SK-MEL-5 (cell line): ENCODE data around the gene ABCC6. TPM values are rescaled to one million over a fixed set of nuclear protein-coding genes. Genes with fewer than 3 reads are reported as not detected.
"Not testable (repeated sequence)": the region's sequence is repeated elsewhere in the genome, so short reads cannot be mapped to it uniquely, and the experiment has no call there.

Experiments used
- DNase-seq: peaks from one replicate; pipeline ENCODE4 v3.0.0-alpha.2; 2016; ENCODE audit warnings: low read depth, low spot score
- in situ Hi-C: cut with HindIII; loops from 2 replicates; pipeline ENCODE4 v1.10.0; 2016; ENCODE audit warnings: low sequenced_read_pairs, high pct_unique_total_duplicates, low pct_unique_long_range_greater_than_20kb
- total RNA-seq: library from RNA; depleted of rRNA; stranded (reverse); fragments of >200 nt; shearing (Covaris generic); gene quantifications from 2 replicates; pipeline ENCODE4 v1.2.3, GENCODE V29; 2014

The ABCC6 gene
- total RNA-seq, 1 experiment from 2014 or later, result not detected

DNA sequence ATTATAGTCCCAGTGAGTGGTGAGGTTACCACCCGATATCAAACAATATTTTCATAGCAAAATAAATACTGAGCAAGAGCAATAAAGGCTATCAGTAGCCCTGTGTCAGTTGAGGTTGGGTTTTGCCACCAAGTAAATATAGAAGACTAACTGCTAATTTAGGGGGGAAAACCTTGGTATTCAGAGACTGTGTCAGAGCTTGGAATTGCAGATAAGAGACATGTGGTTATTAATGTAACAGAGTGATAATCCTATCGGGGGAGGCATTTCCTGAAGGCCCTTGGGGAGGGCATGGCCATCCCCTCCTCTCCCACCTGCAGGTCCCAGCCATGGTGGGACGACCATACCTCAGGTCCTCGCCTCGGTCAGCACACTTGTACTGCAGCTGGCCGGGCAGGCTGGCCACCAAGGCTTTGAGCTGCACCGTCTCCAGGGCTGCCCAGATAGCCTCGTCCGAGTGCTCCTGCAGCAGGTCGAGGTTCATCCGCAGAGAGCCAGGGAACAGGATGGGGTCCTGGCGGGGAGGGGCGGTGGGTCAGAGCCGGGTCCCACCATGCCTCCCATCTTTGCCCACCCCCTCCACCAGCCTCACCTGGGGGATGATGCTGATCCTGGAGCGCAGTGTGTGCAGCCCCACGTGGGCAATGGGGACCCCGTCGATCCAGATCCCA lies 68.9 kb downstream of the ABCC6 start:
- DNase-seq, result no peak
- in situ Hi-C loops, result no loop called here

GRCh38 chr16:16153000-16153399 lies 70.3 kb downstream of the ABCC6 start:
- in situ Hi-C loops, result not testable (repeated sequence)

DNA sequence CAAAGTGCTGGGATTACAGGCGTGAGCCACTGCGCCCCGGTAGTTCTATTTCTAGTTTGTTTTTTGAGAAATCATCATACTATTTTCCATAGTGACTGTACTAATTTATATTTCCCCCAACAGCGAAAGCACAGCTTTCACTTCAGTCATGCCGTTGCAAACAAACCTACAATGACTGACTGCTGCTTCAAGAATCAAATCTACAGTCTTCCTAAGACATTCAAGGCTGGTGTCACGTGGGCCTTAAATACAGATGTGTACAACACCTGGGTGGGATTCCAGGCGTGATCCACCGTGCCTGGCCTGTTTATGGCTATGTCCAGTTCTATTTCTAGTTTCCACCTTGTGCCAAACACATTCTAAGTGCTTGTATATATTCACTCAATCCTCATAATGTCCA lies 72.0 kb downstream of the ABCC6 start:
- no peak for DNase-seq

More at GRCh38 chr16:16153000-16153399, 70.3 kb downstream of the ABCC6 start:
- not testable (repeated sequence) for DNase-seq

GRCh38 chr16:16150878-16151152 lies 72.5 kb downstream of the ABCC6 start:
- no peak for DNase-seq
- in situ Hi-C loops, result no loop called here

More for the DNA sequence above, 72.0 kb downstream of the ABCC6 start:
- in situ Hi-C loops, result no loop called here

DNA sequence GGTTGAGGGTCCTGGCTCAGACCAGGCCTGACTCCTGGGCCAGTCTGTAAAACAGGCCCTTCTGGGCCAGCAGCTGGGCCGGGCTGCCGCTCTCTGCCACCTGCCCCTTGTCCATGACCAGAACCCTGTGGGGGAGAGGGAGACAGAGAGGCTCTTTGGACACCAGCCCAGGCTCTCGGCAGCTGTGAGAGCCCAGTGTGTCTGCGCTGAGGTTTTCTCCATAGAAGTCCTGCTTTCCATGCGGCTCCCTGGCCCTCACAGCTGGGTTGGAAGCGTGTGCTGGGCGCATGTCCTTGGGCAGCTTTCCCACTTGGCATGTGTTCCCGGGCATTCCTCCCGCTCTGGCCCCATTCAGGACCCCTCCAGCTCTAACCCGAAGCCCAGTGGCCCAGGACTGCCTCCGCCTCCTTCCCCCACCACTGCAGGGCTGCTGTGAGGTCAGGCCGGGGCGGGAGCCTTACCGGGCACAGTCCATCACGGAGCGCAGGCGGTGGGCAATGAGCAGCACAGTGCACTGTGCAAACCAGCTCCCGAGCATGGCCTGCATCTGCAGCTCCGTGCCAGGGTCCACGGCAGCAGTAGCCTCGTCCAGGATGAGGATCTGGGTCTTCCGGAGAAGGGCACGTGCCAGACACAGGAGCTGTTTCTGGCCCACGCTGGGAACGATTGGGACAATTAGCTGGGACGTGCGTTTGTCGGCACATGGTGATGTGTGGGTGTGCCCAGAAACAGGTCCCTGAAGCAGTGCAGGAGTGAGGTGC lies 73.0 kb downstream of the ABCC6 start:
- DNase-seq, result no peak
- in situ Hi-C loops, result no loop called here

DNA sequence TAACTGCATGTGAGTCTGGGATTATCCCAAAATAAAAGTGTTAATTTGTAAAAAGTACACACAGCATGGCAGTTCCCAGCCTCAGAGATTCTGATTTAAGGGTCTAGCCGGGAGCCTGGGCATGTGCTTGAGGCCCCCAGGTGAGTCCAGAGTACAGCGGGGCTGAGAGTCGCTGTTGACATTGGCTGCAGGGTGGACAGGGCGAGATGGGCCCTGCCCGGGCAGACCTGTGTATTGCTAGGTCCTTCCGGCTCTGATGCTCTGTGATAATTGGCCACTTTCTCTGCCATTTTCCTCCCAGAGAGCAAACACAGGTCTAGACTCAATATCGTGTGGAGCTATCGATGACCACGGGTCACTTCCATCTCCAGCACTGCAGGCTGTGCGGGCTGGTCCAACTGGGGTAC lies 73.6 kb downstream of the ABCC6 start:
- DNase-seq, result no peak
- in situ Hi-C loops, result no loop called here

DNA sequence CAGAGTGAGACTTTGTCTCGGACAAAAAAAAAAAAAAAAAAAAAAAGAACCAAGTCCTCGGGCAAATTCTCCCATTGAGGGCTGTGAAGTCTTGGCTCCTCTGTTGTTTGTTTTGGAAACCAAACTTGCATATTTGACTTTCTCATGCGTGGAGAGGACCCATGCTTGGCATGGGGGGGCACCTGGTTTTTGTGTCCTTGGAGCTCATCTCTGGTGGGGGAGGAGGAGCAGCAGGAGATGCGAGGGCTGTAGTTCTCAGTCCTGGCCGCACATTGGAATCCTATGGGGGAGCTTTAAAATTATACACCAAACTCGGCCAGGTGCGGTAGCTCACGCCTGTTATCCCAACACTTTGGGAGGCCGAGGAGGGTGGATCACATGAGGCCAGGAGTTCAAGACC lies 74.5 kb downstream of the ABCC6 start:
- no peak for DNase-seq
- in situ Hi-C loops, result no loop called here

DNA sequence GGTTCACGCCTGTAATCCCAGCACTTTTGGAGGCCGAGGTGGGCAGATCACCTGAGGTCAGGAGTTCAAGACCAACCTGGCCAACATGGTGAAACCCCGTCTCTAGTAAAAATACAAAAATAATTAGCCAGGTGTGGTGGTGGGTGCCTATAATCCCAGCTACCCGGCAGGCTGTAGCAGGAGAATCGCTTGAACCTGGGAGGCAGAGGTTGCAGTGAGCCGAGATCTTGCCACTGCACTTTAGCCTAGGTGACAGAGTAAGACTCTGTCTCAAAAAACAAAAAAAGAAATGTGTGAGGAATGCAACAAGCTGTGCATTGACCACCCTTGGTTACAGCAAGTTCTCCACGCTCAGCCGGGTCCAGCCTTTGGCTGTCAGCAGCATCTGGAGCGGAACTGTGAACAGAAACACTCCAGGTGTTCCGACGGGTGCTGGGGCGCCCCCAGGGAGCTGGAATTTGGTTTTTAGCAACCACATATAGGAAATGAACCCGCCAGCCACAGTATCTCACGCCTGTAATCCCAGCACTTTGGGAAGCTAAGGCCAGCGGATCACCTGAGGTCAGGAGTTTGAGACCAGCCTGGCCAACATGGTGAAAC lies 75.2 kb downstream of the ABCC6 start:
- DNase-seq, in situ Hi-C loops: not testable (repeated sequence)

DNA sequence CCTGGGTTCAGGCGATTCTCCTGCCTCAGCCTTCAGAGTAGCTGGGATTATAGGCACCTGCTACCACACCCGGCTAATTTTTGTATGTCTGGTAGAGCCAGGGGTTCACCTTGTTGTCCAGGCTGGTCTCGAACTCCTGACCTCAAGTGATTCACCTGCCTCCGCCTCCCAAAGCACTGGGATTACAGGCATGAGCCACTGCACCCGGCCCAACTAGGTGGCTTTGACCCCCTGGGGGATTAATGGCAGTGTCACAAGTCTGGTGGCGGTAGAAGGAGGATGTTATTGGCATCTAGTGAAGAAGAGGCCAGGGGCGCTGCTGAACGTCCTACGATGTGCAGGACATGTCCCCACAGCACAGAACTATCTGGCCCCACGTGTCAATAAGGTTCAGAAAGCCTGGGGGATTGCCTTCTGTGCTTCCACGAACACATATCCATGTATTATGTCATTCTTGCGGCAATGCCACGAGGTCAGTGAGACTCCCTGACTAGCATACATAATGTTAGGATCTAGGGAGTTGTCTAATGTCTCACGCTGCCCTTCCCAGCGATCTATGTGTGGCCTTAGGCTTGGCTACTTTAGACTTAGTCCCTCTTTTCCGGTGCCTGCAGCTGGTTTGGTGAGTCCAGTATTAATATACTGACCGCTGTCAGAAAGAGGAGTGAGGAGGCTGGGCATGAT lies 75.8 kb downstream of the ABCC6 start:
- no peak for DNase-seq
- in situ Hi-C loops, result no loop called here

DNA sequence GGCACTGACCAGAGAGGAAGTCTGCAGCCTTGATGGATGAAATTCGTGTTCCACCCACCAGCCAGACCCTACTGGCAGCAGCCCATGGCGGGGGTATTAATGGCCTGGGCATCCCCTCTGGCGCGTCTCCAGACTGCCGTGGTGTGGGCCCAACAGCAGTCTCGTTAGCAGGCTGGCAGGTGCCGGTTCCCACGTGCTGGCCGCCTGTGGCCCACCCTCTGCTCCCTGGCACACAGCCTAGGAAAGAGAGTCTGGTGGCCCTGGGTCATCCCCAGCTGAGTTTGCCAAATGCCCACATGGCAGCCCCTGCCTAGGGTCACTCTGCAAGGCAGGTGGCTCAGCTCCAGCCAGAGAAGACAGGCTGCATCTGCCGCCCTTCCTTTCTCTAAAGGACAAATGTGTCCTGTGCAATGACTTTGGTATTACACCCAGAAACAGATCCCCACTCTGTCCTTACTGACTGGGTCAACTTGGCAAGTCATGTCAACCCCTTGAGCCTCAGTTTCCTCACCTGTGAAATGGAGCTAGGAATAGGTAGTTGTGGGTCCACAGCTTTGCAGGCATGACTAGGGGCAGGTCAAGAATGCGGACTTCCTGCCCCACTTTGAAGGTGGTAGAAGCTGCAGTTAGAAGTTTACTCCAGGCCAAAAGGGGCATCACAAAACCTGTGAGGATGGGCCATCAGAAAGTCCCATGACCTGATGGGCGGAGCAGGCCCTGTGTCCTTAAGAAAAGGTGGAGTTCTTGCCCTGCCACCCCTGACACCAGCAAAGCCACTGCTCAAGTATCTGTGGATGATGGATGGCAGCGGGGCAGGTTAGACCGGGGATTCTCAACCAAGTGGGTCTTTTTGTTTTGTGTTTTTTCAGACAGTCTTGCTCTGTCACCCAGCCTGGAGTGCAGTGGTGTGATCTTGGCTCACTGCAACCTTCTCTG lies 76.6 kb downstream of the ABCC6 start:
- DNase-seq, result no peak
- in situ Hi-C loops, result no loop called here

DNA sequence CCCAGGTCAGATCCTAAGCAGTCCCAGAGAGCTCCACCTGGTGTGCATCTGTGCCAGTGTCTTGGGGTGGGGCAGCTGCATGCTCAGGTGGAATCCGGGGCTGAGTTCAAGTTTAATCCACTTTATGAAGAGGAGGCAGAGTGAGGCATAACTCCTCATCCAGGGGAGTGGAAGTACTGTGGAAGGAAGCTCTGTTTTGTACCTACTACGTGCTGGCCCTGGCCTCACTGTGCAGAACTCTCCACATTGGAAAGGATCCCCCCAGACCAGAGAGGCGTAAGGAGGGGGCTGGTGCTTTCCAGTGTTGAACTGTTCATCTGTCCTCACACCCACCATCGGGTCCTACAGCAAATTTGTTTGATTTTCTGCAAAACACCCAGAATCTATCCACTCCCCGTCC lies 78.0 kb downstream of the ABCC6 start:
- in situ Hi-C loops, result no loop called here

DNA sequence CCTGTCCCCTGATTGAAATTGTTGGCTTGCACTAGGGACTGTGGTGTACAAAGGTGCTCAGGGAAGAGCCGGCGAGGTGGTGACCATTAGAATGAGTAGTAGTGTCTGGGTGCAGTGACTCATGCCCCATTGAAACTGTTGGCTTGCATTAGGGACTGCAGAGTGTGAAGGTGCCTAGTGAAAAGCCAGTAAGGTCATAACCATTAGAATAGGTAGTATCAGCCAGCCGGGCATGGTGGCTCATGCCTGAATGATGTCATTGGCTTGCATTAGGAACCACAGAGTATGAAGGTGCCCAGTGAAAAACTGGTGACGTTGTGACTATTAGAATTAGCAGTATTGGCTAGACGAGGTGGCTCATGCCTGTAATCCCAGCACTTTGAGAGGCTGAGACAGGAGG lies 78.9 kb downstream of the ABCC6 start:
- in situ Hi-C loops, result no loop called here
- no peak for DNase-seq

More for the DNA sequence above, 78.0 kb downstream of the ABCC6 start:
- DNase-seq, result no peak

DNA sequence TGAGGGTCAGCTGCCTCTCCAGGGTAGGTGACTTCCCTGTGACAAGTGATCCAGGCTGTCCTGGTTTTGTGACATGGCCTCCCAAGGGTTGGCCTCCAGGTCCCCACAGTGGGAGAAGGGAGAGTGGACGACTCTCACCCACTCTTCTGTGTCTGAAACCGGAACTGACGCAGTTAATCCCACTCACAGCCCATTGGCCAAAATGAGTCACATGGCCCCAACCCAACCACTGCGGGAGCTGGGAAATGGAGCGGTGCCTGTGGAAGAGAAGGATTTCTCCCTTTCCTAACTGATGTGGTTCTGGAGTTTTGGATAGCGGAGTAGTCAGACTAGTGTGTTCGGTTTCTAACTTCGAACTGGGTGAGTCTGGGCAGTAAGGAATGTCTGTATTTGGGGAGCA lies 79.4 kb downstream of the ABCC6 start:
- no peak for DNase-seq
- in situ Hi-C loops, result no loop called here

- in situ Hi-C loops, result no loop called here
- peak; percentile 62 for DNase-seq
Observed at GRCh38 chr16:16143038-16143763, 80.1 kb downstream of the ABCC6 start.

DNA sequence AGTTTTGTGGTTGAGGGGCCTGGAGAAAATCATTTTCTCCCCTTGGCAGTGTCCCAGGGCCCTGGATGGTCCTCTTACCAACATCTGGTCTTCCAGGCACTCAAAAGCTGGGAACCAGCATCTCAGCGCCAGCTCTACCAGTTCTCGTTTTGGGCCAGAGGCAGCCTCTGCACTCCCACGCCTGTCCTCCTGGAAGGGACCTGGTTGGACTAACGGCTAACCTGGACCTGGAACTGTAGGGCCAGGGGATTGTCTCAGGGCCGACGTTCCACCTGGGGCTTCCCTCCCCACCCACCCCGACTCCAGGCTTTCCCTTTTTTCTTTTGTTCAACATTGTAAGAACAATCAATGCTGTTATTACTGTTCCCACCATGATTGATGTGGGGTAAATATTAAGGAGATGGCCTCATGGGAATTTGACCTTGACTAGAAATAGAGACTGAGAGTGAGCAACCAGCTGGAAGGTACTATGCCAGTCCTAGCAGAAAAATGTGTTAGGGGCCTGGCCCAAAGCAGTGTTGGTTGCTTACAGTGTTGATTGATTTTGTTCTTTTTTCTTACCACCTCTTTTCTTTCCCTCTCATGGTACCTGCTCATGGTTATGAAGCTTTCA lies 81.4 kb downstream of the ABCC6 start:
- in situ Hi-C loops, result no loop called here
- DNase-seq, result no peak

- DNase-seq, result no peak
- in situ Hi-C loops, result no loop called here
Observed at GRCh38 chr16:16141141-16141540, 82.2 kb downstream of the ABCC6 start.
